Iris pigment epithelial cell (primary cell): ENCODE results near the gene RAB13.

Experiments
- DNase-seq: peaks from one replicate; pipeline ENCODE4 v3.0.0-alpha.2; 2011; ENCODE audit warnings: low read depth

RAB13 gene

GRCh38 chr1:153977250-153978240 lies 8.6 kb downstream of the RAB13 start, which contains the start of gene JTB:
Gene JTB, minus strand, starts transcription at chr1:153977674. Its CDS starts 422 bp downstream, at chr1:153977252.
- peak; percentile 88 for DNase-seq

GRCh38 chr1:153976819-153977249 lies 9.3 kb downstream of the RAB13 start:
- no peak for DNase-seq

- no peak for DNase-seq
These were observed 12.6 kb downstream of the RAB13 start for GRCh38 chr1:153973525-153973924.

- no peak for DNase-seq
These were observed 13.1 kb downstream of the RAB13 start for GRCh38 chr1:153973071-153973470.

DNA sequence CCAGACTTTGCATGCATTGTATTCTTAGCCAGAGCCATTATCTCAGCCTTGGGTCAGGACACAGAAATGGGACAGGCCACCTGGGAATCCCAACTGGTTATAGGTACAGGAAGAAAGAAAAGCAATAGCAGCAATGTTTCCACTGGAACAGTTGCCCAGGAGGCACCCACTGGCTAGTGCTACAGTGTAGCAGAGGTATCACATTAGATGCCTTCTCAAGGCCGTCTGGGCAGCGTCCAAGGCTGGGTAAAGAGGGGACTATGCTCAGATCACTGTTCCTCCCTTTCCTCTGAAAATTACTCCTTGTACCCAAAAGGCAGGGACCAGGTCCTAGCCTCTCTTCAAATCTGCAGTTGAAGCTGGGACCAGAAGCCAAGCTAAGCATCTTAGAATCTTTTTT lies 15.8 kb downstream of the RAB13 start:
- no peak for DNase-seq

DNA sequence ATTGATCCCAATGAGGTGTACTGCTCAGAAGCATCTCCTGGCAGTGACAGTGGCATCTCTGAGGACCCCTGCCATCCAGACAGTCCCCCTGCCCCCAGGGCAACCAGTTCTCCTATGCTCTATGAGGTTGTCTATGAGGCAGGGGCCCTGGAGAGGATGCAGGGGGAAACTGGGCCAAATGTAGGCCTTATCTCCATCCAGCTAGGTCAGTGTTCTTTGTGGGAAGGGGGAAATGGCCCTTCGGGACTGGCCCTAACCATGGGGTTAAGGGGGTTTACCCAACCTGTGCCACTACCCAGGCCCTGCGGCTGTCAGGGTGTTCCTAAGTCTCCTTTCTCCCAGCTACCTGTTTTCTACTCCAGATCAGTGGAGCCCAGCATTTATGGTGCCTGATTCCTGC lies 17.2 kb downstream of the RAB13 start:
- DNase-seq, result no peak

- no peak for DNase-seq
These were observed 17.7 kb downstream of the RAB13 start for GRCh38 chr1:153968408-153968807.

DNA sequence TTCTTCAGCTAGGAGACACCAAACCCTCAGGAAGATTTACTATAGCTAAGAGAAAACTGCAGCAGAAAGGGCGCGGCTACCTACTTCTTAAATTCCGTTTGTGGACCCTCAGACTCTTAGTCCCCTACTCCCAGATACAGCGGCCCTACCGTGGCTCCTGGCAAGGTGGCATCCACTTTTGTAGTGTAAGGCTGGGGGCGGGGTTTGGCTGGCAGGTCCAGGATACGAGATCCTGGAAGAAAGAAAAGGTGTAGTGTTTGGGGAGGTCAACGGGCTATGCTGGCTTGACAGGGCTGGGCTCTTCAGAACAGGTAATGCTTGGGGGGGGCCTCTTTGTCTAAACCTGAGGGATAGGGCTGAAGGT lies 18.2 kb downstream of the RAB13 start:
- no peak for DNase-seq

- peak; percentile 99 for DNase-seq
These were observed 18.8 kb downstream of the RAB13 start, which contains the start of gene CREB3L4 for GRCh38 chr1:153967107-153967999. Gene CREB3L4, plus strand, starts transcription at chr1:153967902. Its CDS starts 624 bp downstream, at chr1:153968526.

DNA sequence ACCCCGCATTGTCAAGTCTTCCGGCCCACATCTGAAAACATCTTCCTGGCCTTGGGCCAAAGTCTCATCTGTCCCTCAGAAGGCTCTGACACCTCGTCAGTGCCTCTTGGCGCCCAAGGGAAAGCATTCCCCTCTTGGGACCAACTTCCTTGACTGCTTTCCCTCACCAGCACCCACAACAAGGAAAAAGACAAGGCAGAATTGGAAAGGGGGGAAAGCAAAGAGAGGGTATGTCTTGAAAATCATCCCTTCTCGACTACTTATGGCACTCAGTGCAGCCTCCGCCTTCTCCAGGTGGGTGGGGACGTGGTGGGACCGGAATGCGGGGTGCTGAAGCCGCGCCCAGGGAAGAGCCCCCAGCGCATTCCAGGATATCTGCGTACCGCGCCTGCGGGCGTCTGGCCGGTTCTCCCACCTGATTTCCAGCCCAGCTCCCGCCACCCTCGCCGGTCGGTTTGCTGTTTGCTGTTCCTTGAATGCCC lies 22.2 kb downstream of the RAB13 start:
- DNase-seq, result peak; percentile 34

DNA sequence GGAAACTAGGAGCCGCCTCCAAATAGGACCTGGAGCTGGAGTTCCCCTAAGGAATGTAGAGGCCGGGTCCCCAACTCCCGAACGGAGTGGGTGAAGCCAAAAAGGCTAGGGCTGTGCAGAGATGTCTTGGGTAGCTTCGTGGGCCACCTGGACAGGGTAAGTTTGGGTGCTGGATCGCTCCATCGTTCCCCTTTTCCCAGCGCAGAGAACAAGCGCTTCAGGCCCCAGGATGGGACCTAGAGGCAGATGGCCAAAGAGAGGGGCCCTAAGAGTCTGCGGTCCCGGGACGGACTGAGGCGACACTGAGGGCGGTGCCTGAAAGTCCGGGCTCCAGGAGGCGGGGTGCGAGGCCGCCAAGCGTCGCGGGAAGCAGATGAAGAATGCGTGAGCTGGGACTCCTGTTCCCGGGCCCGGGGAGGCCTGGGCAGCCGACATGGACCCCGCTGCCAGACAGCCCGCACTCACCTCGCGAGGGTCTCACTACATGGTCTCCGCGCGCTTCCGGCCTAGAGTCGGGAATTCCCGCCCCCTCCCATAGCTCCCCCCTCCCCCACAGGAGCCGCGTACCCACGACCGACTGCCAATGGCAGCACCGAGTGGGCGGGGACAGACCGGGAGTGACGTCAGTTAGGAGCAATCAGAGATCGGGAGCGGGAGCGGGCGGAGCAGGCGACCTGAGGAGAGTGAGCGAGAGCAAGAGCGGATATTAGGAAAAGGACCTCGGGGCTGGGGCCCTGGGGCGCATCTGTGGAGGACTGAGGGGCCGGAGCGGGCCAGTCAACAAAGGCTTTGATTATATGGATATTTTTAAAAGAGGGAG lies 22.9 kb downstream of the RAB13 start, which contains the start of gene SLC39A1:
SLC39A1 (minus strand) TSS at position 508 of the 820 bp plus-strand sequence. CDS start 822 bp downstream, outside the sequence.
- DNase-seq, result peak; percentile 96

- peak; percentile 65 for DNase-seq
These were observed 23.8 kb downstream of the RAB13 start for GRCh38 chr1:153962088-153963029.

GRCh38 chr1:153961421-153961820 lies 24.7 kb downstream of the RAB13 start:
- no peak for DNase-seq

GRCh38 chr1:153960206-153960605 lies 25.9 kb downstream of the RAB13 start:
- DNase-seq, result no peak

DNA sequence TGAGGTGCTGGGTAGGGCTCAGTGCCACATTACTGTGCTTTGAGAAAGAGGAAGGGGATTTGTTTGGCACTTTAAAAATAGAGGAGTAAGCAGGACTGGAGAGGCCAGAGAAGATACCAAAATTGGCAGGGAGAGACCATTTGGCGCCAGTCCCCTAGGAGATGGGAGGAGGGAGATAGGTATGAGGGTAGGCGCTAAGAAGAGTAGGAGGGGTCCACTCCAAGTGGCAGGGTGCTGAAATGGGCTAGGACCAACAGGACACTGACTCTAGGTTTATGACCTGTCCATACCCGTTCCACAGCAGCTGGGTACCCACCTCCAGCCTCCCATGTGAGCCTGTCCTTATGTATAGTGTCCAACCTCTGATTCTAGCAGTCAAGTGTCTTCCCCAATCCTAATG lies 26.7 kb downstream of the RAB13 start:
- no peak for DNase-seq

DNA sequence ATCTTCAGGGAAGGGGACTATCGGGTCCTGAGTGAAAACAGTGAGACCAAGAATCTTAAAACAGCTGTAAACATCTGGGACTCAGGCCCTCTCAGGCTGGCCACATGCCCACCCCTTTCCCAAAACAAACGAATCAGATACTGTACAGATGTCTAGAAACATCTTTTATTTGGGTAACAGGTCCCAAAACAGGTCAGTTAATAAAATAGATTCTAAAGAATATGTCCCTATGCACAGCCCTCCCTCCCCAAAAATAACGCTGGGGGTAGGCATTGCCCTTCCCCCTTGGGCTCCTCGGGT lies 27.2 kb downstream of the RAB13 start:
- no peak for DNase-seq

DNA sequence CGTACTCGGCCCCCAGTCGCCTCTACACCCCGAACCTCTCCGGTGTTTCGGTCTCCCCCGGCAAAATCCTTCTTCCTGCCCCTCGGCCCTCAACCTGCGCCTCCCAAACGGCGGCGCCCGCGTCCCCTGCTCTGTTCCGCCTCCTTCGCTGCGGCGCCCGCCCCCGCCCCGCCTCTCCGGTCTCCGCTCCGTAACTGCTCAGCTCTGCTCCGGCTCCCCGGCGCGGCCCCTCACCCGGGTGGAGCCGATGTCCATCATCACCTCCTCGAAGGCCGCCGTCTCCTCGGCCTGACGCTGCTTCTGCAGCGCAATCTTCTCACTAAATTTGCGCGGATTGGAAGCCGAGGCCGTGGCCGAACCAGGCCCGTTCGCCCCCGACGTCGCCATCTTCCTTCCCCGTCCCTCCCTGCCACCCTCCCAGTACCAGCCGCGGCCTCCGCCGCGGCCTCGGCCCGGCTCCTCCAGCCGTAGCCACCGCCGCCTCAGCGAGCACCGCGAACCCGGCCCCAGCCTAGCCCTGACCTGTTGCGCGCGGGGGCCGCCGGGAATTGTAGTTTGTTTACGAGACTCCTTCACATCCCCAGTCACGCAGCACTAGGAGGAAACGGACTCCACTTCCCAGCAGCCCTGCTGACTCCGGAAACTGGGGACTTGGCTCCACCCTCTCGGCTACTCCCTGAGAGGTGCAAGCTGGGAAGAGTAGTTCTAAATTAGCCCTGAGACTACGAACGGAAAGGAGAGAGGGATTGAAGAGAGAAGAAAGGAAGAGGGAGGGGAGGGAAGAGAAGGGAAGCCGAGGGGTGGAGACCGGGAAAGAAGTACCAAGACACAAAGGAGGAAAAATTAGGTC lies 27.8 kb downstream of the RAB13 start, which contains the start of gene CRTC2:
CRTC2 (minus strand) TSS at position 502 of the 850 bp plus-strand sequence; CDS start at position 387, 115 bp downstream.
- DNase-seq, result peak; percentile 99

DNA sequence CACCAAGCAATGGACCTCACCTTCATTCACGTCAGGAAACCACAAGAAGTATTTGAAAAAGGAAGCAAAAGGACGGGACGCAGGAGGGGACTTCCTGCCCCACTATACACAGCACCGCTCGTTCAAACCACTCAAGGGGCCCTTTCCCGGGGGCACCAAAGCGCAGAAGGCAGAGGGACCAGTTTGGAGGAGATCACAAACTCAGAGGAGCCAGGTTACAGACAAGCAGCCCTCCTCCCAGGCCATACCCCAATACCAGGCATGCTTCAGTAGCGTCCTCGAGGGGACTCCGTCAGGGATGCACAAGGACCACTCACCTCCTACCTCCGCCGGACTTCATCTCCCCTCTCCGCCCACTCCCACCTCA lies 28.4 kb downstream of the RAB13 start:
- peak; percentile 28 for DNase-seq

DNA sequence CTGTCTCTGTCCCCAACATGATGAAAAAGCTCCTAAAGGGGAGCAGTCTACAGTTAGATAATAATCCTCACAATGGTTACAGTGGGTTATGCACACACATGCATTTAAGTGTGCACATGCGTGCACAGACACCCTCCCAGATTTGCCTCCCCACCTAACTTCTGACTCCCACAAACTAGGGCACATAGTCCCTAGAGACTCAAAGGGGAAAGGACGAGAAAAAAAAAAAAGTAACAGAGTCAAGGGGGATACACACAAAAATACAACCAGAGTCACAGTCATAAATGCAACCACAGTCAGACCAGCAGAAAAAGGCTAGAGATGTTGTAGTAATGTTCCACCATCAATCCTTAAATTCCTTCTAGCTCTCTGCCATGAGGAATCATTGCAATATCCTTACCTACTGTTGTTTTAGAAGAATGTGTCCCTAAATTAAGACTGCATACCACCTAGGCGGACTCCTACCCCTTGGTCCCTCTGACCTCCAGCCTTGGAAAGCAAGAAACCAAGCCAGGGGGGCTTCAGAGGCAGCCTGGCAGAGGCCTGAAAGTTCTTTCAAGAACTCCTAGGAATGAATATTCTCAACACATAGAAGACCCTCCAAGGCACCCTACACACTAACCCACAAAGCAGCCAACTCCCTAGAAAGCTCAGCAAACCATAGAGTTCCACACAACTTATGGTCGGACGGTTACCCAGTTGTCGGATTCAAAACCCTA lies 29.0 kb downstream of the RAB13 start:
- DNase-seq, result no peak
